Measurements from ENCODE around the gene WNK2.

WNK2 gene

DNA sequence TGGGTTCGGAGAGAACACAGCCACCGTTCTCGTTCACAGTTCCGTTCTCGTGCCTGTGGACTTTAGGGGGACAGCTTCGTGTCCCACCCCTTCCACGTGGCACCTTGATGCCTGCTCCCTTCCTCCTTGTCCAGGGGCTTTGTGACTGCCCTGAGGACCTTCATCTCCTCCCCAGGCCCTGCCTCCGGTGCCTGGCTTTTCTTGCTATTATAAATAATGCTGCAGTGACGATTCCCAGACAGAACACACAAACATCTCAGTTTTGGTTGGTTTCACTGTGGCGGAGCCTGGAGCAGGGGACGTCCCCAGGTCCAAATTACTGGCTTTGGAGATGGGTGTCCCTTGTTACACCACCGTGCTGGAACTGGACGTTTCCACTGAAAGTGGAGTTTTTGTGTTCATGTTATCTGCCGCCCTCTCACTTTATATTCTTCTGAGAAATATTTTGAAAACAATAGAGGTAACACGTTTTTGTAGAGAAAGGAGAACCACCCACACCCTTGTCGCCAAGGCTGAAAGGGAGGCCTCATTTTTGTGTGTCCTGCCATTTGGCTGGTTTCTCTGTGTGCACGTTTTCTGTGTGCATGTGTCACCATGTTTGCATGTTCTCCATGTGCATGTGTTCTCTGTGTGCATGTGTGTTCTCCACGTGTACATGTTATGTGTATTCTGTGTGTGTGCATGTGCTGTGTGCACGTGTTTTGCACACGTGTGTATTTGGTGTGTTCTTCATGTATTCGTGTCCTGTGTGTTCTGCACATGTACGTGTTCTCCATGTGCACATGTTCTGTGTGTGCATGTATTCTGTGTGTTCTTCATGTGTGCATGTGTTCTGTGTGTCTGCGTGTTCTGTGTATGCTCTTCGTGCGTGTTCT, 24.2 kb downstream of the WNK2 start:
- no peak for TF ChIP-seq ZFX (IDR thresholded peaks at IDR 0.05)
- TF ChIP-seq, protein P1, sequence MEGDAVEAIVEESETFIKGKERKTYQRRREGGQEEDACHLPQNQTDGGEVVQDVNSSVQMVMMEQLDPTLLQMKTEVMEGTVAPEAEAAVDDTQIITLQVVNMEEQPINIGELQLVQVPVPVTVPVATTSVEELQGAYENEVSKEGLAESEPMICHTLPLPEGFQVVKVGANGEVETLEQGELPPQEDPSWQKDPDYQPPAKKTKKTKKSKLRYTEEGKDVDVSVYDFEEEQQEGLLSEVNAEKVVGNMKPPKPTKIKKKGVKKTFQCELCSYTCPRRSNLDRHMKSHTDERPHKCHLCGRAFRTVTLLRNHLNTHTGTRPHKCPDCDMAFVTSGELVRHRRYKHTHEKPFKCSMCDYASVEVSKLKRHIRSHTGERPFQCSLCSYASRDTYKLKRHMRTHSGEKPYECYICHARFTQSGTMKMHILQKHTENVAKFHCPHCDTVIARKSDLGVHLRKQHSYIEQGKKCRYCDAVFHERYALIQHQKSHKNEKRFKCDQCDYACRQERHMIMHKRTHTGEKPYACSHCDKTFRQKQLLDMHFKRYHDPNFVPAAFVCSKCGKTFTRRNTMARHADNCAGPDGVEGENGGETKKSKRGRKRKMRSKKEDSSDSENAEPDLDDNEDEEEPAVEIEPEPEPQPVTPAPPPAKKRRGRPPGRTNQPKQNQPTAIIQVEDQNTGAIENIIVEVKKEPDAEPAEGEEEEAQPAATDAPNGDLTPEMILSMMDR (conservative IDR thresholded peaks at IDR 0.05), result no peak
- H3K27ac ChIP-seq, result no peak overlapping the region

DNA sequence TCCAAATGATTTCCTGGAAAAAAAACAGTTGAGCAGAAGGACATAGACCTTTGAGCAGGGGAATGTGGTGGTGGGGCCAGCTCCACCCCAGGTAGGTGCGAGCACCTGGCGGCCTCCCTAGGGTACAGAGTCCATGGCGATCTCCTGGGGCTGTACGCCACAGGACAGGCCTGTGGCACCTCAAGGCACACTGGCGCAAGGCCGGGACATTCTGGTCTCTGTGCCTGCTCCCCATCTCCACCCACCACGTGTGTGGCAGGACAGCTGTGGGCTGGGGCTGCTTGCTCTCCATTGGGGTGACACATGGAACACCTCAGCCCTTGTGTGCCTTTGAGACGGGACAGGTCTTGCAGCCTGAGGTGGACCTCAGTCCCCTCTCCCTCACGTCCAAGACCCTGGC, 25.2 kb downstream of the WNK2 start:
- H3K27ac ChIP-seq, result no peak overlapping the region
- TF ChIP-seq, protein P1 (conservative IDR thresholded peaks at IDR 0.05), result no peak
- TF ChIP-seq ZFX (IDR thresholded peaks at IDR 0.05), result no peak

DNA sequence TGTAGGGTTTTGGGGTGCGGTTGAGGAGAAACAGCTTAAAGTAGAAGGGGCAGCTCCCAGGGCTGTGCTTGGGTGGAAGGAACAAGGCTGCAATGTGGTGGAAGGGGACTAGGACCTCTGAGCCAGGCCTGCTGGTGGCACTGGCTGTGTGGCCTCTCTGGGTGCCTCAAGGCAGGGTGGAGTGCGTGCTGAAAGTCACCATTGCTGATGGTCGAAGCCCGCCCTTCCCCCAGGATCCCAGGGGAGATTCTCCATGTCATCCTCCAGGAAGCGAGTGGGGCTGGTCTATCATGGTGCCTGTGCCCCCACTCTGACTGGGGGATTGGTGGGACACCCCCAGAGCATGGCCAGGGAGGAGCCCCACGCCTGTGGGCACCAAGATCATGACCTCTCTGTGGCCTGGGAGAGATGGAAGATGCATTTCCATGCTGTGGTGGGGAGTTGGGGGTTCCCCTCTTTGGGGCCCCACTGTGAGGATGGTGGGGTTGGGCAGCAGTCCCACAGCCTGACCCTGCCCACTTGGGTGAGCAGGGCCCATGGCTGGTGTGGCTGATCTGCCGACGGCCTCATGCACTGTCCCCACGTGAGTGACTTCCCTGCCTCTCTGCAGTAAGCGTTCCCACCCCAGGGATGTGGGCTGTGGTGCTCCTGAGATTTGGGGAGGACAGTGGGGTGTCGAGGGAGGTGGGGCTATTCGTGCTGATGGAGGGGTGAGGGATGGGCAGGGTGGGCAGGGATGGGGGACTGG, 25.8 kb downstream of the WNK2 start:
- no peak overlapping the region for H3K27ac ChIP-seq
- TF ChIP-seq, protein P1 (conservative IDR thresholded peaks at IDR 0.05), result no peak
- TF ChIP-seq ZFX (IDR thresholded peaks at IDR 0.05), result no peak

DNA sequence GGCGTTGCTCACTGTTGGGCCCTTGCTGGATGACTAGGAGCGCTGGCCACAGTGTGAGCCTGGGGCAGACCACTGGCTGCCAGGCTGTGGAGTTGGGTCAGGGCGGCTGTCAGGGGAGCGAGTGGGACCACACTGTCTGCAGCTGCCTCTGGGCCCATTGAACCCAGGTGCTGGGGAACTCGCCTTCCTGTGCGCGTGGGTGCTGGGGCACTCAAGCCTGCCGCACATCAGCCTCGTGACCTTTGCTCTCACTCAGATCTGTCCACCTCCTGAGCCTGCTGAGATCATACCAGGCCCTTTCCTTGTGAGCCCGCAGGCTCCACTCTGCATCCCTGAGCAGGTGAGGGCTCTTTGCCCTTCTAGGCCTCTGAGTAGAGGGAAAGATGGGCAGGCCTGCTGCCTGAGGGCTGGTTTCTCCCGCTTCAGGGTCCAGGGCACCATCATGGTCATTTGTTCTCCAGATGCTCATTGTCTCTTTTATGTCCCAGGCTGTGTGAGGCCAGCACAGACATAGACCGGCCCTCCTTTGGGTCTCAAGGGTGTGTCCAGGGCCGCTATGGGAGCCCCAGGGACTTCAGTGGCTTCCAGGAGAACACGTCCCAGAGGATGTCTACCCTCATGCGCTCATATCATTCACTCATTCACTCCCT, 26.5 kb downstream of the WNK2 start:
- TF ChIP-seq, protein P1 (conservative IDR thresholded peaks at IDR 0.05), result no peak
- TF ChIP-seq ZFX (IDR thresholded peaks at IDR 0.05), result no peak
- H3K27ac ChIP-seq, result no peak overlapping the region

DNA sequence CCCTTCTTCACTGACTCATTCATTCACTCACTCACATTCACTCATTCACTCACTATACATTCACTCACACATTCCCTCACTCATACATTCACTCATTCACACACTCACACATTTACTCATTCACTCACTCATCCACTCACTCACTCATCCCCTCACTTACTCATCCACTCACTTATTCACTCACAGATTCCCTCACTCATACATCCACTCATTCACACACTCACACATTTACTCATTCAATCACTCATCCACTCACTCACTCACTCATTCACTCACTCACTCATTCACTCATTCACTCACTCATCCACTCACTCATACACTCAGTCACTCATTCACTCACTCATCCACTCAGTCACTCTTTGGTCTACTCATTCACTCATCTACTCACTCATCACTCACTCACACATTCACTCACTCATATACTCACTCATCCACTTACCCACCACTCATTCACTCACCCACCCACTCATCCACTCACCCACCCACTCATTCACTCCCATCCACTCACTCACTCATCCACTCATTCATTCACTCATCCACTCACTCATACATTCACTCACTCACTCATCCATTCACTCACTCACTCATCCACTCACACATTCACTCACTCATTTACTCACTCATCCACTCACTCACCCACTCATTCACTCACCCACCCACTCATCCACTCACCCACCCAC, 27.2 kb downstream of the WNK2 start:
- TF ChIP-seq, protein P1 (conservative IDR thresholded peaks at IDR 0.05), result no peak
- TF ChIP-seq ZFX (IDR thresholded peaks at IDR 0.05), result no peak
- H3K27ac ChIP-seq, result no peak overlapping the region

DNA sequence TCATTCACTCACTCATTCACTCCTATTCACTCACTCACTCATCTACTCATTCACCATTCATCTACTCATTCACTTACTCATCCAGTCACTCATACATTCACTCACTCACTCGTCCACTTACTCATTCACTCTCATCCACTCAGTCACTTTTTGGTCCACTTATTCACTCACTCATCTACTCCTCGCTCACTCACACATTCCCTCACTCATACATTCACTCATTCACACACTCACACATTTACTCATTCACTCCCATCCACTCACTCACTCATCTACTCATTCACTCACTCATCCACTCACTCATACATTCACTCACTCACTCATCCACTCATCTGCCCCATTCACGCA, 27.7 kb downstream of the WNK2 start:
- H3K27ac ChIP-seq, result no peak overlapping the region
- no peak for TF ChIP-seq ZFX (IDR thresholded peaks at IDR 0.05)
- TF ChIP-seq, protein P1 (conservative IDR thresholded peaks at IDR 0.05), result no peak

Measured in C4-2B (cell line).